CD1c-positive myeloid dendritic cell (primary cell): ENCODE data around the gene SMARCA4.

Source experiments
- DNase-seq: peaks from one replicate; pipeline ENCODE4 v3.0.0-alpha.2; 2016; ENCODE audit errors: extremely low spot score

SMARCA4 gene

DNA sequence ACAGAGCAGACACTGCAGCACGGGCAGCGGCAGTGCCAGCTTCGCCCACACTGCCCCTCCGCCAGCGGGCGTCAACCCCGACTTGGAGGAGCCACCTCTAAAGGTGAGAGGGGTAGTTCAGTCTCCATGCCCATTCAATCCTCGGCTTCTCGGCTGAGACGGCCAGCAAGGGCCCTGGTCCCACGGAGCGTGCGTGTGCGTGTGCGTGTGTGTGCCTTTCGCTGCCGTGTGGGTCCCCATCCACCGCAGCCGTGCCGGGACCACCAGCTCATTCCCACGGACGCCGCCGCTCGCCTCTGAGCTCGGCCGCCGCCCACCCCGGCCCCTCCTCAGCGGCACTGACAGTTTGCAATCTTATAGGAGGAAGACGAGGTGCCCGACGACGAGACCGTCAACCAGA, 72.9 kb downstream of the SMARCA4 start:
- no peak for DNase-seq

DNA sequence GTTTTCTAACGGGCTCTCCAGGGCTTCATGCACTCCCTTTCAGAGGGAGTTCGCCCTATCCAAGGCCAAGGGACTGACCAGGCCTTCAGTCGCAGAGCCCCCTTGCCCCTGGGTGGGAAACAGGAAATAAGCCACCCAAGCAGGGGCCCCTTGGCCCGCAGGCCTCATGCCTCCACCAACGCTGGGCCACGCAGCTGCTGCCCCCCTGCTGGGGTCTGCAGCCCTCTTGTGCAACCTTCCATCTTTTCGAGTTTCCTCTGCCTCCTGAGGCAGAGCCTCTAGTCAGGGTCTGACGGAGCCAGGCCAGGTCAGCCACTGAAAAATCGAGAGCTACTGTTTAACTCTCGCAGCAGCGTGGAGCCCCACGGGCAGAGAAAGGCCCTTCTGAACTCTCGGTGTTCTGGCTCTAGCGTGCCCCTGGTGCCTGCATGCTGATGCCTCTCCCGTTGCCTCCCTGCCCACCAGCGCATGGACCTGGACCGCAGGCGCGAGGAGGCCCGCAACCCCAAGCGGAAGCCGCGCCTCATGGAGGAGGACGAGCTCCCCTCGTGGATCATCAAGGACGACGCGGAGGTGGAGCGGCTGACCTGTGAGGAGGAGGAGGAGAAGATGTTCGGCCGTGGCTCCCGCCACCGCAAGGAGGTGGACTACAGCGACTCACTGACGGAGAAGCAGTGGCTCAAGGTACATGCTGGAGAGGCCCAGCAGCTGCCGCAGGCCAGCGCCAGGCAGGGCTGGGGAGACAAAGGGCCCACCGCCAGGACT, 73.8 kb downstream of the SMARCA4 start:
- no peak for DNase-seq

DNA sequence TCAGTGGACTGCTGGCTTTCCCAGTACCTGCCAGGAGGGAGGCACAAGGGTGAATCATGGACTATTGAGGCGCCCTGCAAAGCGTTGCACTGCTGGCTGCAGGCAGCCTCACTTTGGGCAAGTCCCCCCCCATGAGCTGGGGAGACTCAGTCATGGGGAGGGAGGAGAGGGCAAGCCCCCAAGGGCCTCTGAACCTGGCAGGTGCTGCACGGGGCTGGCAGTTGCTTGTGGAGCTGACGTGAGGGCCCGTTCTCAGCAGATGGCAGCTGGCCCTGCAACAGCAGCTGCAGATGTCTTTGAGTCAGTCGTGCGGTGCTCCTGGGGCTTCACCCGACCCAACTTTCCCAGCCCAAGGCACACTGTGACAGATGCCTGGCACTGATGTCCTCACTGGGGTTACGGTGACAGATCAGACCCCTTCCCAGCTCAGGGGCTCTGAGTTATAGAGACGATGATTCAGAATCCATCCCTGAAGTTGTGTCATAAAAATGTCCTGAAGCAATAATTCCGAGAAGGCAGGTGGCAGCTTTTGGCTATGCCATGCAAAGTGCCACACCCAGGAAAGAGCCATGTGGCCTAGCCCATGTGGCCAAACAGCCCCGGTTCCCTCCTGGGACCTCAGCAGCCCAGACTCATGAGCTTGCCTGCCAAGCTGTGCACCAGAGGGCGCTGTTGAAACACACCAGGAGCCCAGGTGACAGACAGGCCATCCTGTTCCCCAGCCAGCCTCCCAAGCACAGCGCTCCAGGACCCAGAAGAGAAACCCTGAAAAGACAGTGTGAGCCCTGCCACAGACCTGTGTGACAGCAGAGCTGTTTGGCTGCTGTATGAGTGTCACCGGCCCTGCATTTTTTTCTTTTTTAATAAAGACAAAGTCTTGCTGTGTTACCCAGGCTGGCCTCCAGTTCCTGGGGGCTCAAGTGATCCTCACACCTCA, 74.9 kb downstream of the SMARCA4 start:
- DNase-seq = peak; percentile 87

- DNase-seq = no peak
These were observed 77.7 kb downstream of the SMARCA4 start for GRCh38 chr19:11038511-11038910.

DNA sequence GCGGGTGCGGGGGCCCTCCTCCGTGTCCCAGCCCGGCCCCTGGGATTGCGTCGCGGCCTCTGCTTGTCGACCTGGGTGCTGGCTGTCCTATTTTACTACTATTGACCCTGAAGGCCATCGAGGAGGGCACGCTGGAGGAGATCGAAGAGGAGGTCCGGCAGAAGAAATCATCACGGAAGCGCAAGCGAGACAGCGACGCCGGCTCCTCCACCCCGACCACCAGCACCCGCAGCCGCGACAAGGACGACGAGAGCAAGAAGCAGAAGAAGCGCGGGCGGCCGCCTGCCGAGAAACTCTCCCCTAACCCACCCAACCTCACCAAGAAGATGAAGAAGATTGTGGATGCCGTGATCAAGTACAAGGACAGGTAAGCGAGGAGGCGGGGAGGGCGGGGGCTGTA, 80.4 kb downstream of the SMARCA4 start:
- DNase-seq = no peak

DNA sequence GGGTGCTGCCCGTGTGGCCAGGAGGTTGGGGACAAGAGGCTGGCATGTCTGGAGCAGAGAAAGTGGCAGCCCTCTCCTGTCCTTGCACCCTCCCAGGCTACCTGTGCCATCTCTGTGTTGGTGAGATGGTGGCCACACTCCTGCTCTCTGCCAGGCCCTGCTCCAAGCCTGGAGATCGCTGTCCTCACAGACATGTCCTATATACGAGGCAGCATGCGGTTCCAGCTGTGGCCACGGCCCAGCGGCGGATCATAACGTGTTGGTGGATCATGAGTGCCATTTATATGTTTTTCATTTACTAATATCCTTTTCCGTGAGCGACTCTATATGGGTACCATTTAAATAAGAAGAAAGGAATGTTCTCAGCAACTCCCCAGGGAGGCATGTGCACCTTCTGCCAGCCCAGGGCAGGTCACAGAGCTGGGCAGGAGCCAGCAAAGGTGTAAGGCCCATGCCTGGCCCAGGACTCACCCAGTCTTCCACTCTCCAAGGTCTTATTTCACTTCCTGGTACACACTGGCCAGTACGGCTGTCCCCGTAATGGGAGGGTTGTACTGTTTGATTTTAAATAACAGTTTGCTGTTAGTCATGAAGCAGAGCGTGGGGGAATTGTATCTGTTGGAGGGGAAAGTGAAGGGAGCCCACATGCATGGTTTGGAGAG, 81.3 kb downstream of the SMARCA4 start:
- DNase-seq = no peak

DNA sequence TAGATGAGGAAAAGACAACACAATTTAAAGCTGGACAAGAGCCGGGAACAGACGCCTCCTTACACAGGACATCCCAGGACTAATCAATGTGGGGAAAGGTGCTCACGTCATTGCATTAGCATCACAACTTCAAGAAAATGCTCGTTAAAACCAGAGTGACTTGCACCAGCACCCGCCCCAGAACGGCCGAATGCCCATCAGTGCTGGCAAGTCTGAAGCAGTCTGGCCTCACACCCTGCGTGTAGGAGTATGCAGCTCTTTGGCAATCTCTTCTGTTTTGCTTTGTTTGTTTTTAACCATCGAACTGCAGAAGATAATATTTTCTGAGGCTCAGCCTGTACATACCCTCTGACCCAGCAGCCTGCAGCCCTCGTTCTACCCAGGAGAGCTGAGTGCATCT, 83.6 kb downstream of the SMARCA4 start:
- no peak for DNase-seq

DNA sequence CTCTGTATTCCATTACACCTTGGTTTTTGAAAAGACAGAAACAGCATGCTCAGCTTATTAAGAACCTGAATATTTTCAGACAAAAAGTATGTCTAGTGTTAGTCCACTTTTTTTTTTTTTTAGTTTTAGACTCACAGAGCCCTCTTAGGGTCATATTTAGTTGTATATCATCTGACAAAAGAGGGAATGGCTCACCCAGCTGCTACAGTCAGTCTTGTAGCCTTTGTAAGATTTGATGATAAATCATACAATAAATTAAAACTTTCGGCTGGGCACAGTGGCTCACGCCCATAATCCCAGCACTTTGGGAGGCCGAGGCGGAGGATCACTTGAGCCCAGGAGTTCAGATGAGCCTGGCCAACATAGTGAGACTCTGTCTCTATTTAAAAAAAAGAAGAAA, 84.7 kb downstream of the SMARCA4 start:
- no peak for DNase-seq

DNA sequence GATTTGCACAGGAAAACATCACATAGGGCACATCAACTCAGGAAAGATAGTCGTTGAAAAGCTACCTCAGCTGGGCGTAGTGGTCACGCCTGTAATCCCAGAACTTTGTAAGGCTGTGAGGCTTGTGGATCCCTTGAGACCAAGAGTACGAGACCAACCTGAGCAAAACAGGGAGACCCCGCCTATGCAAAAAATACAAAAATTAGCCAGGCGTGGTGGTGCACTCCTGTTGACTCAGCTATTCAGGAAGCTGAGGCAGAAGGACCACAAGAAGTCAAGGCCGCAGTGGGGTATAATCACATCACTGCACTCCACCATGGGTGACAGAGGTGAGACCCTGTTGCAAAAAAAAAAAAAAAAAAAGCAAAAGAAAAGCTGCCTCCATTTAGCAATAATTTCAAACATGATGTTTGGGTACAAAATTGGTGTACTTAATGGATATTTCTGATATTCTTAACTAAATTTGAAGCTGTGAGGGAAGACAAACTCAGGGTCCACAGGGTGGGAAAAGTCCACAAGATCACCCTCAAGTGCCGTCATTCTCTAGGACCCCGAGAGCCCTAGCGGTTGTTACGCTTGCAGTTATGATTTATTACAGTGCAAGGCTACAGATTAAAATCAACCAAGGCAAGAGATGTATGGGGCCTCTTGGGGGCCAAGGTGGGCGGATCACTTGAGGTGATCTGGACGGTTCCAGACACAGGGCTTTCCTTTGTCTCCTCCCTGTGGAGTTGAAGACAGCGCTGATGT, 86.0 kb downstream of the SMARCA4 start:
- DNase-seq = no peak

- no peak for DNase-seq
These were observed 87.0 kb downstream of the SMARCA4 start for GRCh38 chr19:11047866-11048265.

- no peak for DNase-seq
These were observed 89.7 kb downstream of the SMARCA4 start for GRCh38 chr19:11050323-11051114.

DNA sequence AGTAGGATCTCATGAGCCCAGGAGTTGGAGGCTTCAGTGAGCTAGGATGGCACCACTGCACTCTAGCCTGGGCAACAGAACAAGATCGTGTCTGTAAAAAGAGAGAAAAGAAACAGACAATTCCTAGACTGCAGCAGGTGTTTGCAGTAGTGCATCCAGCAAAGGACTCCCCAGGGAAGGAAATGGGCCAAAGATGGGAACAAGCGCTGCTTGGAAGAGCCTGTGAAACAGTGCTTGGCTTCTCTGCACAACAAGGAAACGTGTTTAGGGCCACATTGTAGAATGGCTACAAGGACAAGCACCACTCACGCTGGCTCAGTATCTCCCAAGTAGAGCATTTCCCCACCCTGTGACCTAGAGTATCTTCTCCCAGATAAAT, 93.0 kb downstream of the SMARCA4 start:
- DNase-seq = no peak

DNA sequence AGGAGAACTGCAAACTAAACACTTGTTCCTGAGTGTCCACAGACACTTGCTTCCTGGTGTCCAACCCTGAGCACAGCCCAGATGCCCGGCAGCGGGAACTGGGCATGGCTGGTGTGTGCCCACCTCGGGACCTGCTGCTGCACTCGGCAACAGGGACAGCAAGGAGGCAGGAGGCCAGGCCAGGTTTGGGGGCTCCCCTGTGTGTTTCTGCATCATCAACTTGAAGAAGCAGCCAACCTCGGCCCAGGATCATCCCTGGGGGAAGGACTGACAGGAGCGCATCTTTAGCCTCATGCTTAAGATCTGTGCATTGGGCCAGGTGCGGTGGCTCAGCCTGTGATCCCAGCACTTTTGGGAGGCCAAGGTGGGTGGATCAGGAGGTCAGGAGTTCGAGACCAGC, 93.4 kb downstream of the SMARCA4 start:
- no peak for DNase-seq

- DNase-seq = no peak
These were observed 93.8 kb downstream of the SMARCA4 start for GRCh38 chr19:11054628-11055027.

GRCh38 chr19:11058246-11059030, 97.6 kb downstream of the SMARCA4 start:
- DNase-seq = no peak

GRCh38 chr19:11059511-11060358, 98.9 kb downstream of the SMARCA4 start:
- DNase-seq = no peak

- no peak for DNase-seq
These were observed 101.1 kb downstream of the SMARCA4 start for GRCh38 chr19:11061952-11062351.

DNA sequence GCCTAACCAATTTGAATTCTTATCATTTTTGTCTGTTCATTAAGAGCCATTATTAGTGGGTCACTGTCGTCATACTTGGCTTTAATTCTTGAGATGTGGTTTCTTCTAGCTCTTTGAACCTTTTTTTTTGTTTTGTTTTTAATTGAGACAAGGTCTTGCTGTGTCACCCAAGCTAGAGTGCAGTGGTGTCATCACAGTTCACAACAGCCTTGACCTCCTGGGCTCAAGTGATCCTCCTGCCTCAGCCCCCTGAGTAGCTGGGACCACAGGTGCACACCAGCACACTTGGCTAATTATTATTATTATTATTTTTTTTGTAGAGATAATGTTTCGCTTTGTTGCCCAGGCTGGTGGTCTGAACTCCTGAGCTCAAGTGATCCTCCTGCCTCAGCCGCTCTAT, 102.6 kb downstream of the SMARCA4 start:
- no peak for DNase-seq

- no peak for DNase-seq
These were observed 104.0 kb downstream of the SMARCA4 start for GRCh38 chr19:11064831-11065303.
